COLO829 (cell line): Measurements from ENCODE around the gene CPT1B.
"Not testable (repeated sequence)": the region's sequence is repeated elsewhere in the genome, so short reads cannot be mapped to it uniquely, and the experiment has no call there.

Experiments
- DNase-seq: peaks from one replicate; pipeline ENCODE4 v3.0.0; 2012; ENCODE audit warnings: low spot score

Gene CPT1B

GRCh38 chr22:50609599-50609998, 31.4 kb upstream of the CPT1B start:
- no peak for DNase-seq

GRCh38 chr22:50608996-50609395, 30.8 kb upstream of the CPT1B start:
- DNase-seq: no peak

- not testable (repeated sequence) for DNase-seq
Observed at GRCh38 chr22:50608058-50608840, 30.0 kb upstream of the CPT1B start.

GRCh38 chr22:50607659-50608020, 29.4 kb upstream of the CPT1B start:
- DNase-seq: no peak

- no peak for DNase-seq
Observed at GRCh38 chr22:50606946-50607658, 28.9 kb upstream of the CPT1B start.

- DNase-seq: no peak
Observed at GRCh38 chr22:50606165-50606945, 28.1 kb upstream of the CPT1B start.

GRCh38 chr22:50605613-50606074, 27.4 kb upstream of the CPT1B start:
- no peak for DNase-seq

GRCh38 chr22:50605002-50605612, 26.9 kb upstream of the CPT1B start:
- DNase-seq: no peak

- DNase-seq: no peak
Observed at GRCh38 chr22:50604256-50605001, 26.2 kb upstream of the CPT1B start.

DNA sequence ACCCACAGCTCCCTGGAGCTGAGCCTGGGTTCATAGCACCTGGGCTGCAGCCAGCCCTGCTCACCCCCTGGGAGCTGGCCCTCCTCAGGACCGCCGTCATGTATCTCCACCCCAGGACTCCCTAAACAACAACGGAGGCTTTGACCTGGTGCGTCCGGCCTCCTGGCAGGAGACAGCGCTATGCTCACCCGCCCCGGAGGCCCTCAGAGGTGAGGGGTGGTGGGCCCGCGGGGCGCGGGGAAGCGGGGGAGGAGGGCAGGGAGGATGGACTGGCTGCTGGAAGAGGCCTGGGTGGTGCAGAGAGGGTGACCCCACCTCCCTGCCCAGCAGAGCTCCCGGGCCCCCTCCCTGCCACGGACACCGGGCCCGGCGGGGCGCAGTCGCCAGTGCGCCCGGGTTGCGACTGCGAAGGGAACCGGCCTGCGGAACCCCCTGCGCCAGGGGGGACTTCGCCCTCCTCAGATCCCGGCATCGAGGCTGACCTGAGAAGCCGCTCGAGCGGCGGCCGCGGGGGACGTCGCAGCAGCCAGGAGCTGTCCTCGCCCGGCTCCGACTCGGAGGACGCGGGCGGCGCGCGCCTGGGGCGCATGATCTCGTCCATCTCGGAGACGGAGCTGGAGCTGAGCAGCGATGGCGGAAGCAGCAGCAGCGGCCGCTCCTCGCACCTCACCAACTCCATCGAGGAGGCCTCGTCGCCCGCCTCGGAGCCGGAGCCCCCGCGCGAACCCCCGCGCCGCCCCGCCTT, 25.5 kb upstream of the CPT1B start:
- no peak for DNase-seq

DNA sequence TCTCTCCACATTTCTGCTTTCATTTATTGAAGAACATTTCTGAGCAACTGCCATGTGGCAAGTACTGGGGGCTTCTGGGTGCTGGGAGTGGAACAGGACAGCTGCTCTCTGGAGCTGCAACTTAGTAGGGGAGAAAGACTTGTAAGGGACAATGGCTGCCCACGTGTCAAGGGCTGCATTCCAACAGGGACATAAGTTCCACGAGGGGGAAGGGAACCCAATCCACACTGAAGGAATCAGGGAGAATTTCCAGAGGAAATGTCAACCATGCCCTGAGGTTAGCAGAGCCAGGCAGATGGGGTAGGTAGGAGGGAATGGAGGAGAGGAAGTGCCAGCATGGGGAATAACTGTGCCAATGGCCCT, 24.1 kb upstream of the CPT1B start:
- no peak for DNase-seq

DNA sequence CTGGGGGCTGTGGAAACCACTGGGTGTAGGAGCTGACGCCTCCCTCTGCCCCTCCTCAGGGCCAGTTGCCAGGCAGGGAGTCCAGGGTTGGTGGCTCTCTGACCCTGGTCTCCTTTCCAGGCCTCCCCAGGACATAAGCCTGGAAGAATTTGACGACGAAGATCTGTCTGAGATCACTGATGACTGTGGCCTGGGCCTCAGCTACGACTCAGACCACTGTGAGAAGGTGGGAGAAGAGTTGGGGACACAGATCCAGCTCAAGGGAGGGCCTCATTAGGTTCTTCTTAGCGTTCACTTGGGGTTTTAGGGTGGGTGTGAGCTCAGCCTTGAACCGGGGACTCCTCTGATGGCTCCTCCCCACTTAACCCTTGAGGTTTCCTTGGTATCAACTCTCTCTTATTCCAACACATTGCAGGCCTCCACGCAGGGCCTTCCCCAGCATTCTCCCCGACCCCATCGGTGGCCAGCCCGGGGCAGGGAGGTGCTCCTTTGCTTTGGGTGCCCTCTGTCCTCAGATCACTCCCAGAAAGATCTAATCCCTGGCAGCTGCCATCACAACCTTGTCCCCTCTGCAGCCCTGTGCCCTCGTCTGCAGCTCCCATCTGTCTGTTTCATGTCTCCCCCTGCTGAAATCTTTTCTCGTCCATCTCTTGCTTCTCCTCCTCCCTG, 23.6 kb upstream of the CPT1B start:
- DNase-seq: no peak

- no peak for DNase-seq
Observed at GRCh38 chr22:50600967-50601668, 22.9 kb upstream of the CPT1B start.

- no peak for DNase-seq
Observed at GRCh38 chr22:50600538-50600937, 22.3 kb upstream of the CPT1B start, which contains the start of gene MAPK8IP2. MAPK8IP2 (plus strand) TSS chr22:50600793; CDS start chr22:50600819, 26 bp downstream.

DNA sequence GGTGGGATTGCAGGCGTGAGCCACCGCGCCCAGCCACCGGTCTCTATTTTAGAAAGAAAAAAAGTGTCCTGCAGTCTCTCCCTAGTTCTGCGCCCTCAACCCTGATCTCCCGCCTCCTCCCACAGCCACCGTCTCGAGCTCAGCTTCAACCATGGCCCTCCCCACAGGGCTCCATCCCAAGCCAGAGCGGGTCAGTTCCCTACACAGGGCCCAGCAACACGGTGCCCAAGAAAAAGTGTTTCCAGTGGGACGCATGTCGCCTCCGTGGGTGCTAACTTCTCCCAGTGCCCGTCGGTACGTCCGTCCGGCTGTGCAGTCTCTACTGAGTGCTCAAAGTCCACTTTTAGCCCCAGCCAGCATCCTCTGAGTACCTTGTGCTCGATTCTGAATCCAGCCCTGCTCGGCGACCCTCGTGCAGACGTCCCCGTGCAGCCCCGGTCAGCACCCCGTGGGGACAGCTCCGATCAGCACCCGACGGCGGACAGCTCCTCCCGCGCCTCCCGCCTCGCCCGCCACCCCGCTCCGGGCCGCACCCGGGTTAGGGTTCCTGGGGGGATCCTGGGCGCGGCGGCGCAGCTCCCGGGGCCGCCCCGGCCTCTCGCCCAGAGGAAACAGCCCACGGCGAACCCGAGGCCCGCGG, 21.7 kb upstream of the CPT1B start:
- DNase-seq: peak; percentile 79

- DNase-seq: no peak
Observed at GRCh38 chr22:50597097-50597496, 18.9 kb upstream of the CPT1B start.

DNA sequence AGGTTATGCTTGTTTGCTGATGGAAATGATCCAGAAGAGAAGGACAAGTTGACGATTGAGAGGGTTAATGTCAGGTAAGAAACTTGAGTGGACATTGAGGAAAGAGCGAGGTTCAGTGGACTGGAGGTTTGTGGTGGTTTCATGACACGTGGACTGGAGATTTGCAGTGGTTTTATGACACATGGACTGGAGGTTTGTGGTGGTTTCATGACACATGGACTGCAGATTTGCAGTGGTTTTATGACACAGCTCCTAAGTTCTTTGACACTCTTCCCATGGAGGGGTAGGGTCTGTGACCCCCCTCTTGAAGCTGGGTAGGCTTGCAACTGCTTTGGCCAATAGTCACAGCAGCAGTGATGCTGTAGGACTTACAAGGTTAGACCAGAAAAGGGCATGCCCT, 17.0 kb upstream of the CPT1B start:
- no peak for DNase-seq

- no peak for DNase-seq
Observed at GRCh38 chr22:50587407-50587806, 9.2 kb upstream of the CPT1B start.

DNA sequence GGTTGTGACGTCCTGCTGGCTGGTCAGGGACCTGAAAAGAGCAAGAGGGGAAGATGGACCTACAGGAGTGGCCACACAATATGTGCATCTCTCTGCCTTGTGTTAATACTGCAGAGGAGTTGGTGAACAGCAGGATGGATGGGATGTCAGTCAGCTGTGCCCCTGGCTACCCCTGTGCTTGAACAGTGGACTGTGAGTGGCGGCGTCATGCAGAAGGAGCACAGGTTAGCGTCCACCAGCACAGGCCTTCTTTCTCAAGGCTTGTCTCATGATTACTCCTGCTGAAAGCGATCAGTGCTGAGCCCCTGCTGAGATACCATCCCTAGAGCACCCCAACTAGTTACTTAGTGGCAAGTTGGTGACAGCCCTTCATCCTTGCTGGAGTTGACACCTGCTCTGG, 8.2 kb upstream of the CPT1B start:
- DNase-seq: no peak
